Measurements from ENCODE around the gene CIAO1. TPM values are rescaled to one million over a fixed set of nuclear protein-coding genes. Genes with fewer than 3 reads are reported as not detected.

The CIAO1 gene
- polyA plus RNA-seq, 12 donors, result 40.7 to 64.8 (median 43.5) TPM; not detected in 1

DNA sequence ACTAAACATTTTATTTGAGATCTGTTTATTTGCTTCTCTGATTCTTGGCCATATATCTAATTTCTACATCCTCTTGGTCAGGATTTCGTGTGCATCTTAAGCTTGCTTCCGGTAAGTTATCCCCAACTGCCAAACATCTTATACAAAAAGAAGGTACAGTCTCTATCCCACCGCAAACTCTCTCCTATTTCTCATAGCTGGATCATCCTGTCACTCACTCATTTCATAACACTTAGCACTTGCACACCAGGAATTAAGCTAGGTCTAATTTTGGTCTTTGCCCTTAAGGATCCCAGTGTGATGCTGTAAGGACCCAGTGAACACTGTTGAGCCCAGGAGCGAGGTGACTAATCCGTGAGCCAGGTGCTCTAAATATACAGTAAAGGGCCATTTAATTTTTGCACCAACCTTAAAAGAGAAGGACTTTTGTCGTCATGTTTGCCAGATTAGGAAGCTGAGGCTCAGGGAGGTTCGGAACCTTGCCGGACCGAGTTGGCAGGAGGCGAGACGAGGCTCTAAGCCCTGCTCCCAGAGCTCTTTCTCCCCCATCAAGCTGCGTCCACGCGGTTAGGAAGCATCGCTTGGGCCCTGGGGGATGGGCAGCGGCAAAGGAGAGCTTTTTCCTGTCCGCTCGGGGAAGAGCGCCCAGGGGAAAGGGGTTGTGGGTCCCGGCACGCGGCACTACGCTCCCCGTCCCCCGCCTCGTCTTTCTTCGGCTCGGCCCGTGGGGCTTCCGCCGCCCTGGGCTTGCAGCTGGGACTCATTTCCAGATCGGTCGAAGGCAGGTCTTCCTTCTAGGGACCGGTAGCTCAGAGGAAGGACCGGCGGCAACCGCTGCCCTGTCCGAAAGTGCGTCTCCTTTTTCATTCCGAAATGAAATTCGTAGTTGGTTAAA lies 55.0 kb downstream of the CIAO1 start:
- DNase-seq, result no peak

Other genes starting within 250 kb of the CIAO1 start
- 1 to 10 TPM in 11 of 12 donors, not detected in 1; 1.9 to 9.2 (median 4.1) TPM for gene GPAT2, start 231.3 kb upstream of the CIAO1 start, polyA plus RNA-seq (ENCODE audit: insufficient read length in 12 of 12)
- gene ADRA2B, start 149.7 kb upstream of the CIAO1 start, polyA plus RNA-seq (ENCODE audit: insufficient read length in 12 of 12), result 1 to 10 TPM in 10 of 12 donors, not detected in 2; 1.7 to 4.0 (median 2.5) TPM
- gene ASTL, start 127.7 kb upstream of the CIAO1 start, polyA plus RNA-seq (ENCODE audit: insufficient read length in 12 of 12), result under 1 TPM in 3 of 12 donors, not detected in 9; 0.15 to 0.21 (median 0.20) TPM
- gene DUSP2, start 120.8 kb upstream of the CIAO1 start, polyA plus RNA-seq (ENCODE audit: insufficient read length in 12 of 12), result 1 to 10 TPM in 10 of 12 donors, not detected in 2; 2.0 to 8.9 (median 2.8) TPM
- gene STARD7, start 57.4 kb upstream of the CIAO1 start, polyA plus RNA-seq (ENCODE audit: insufficient read length in 12 of 12), result 100 to 1,000 TPM in 8 of 12 donors, 10 to 100 TPM in 3, not detected in 1; 69.6 to 150 (median 116) TPM
- 10 to 100 TPM in 11 of 12 donors, not detected in 1; 23.1 to 41.1 (median 27.3) TPM for gene TMEM127, start 228 bp upstream of the CIAO1 start, polyA plus RNA-seq (ENCODE audit: insufficient read length in 12 of 12)
- 100 to 1,000 TPM in 3 of 12 donors, 10 to 100 TPM in 8, not detected in 1; 78.7 to 118 (median 91.1) TPM for gene SNRNP200, start 39.3 kb downstream of the CIAO1 start, polyA plus RNA-seq (ENCODE audit: insufficient read length in 12 of 12)
- gene ITPRIPL1, start 59.1 kb downstream of the CIAO1 start, polyA plus RNA-seq (ENCODE audit: insufficient read length in 12 of 12), result 1 to 10 TPM in 10 of 12 donors, not detected in 2; 2.2 to 5.3 (median 3.4) TPM
- 10 to 100 TPM in 6 of 12 donors, 1 to 10 TPM in 5, not detected in 1; 5.2 to 16.7 (median 10.1) TPM for gene NCAPH, start 69.5 kb downstream of the CIAO1 start, polyA plus RNA-seq (ENCODE audit: insufficient read length in 12 of 12)
- gene NEURL3, start 239.1 kb downstream of the CIAO1 start, polyA plus RNA-seq (ENCODE audit: insufficient read length in 12 of 12), result under 1 TPM in 7 of 12 donors, not detected in 5; 0.09 to 0.56 (median 0.31) TPM

Measured in muscle of arm (tissue), 12 donors.